Neural cell (in vitro differentiated cells): ENCODE results near the gene RALGPS1.

Experiments used
- EP300 ChIP-seq: fragments of 450-650 bp; conservative IDR thresholded peaks from 2 replicates; pipeline ENCODE4 v1.6.1; 2014; ENCODE audit warnings: antibody characterized with exemption, mild to moderate bottlenecking, moderate library complexity; ENCODE audit not compliant: poor library complexity, severe bottlenecking
- EZH2 ChIP-seq: fragments of 200-600, 300-800 bp; shearing (Covaris generic), sonication (generic); IDR thresholded peaks from 2 replicates; pipeline ENCODE4 v1.6.1; 2014; ENCODE audit warnings: antibody characterized with exemption, low read length, borderline replicate concordance, mild to moderate bottlenecking; ENCODE audit not compliant: insufficient read depth, poor library complexity, severe bottlenecking
- POLR2AphosphoS5 ChIP-seq: IDR thresholded peaks from 2 replicates; pipeline ENCODE4 v1.6.1; 2012
- SMC3 ChIP-seq: fragments of 450-650 bp; conservative IDR thresholded peaks from 2 replicates; pipeline ENCODE4 v1.6.1; 2014; ENCODE audit warnings: antibody characterized with exemption, mild to moderate bottlenecking, moderate library complexity; ENCODE audit not compliant: poor library complexity
- TAF1 ChIP-seq: IDR thresholded peaks from 2 replicates; pipeline ENCODE4 v1.6.1; 2012; ENCODE audit warnings: low read depth
- TF ChIP-seq, protein P1 (sequence below): fragments of 450-650 bp; IDR thresholded peaks from 2 replicates; pipeline ENCODE4 v1.5.1; 2014; ENCODE audit warnings: antibody characterized with exemption, mild to moderate bottlenecking, moderate library complexity; ENCODE audit not compliant: poor library complexity, severe bottlenecking

DNA sequence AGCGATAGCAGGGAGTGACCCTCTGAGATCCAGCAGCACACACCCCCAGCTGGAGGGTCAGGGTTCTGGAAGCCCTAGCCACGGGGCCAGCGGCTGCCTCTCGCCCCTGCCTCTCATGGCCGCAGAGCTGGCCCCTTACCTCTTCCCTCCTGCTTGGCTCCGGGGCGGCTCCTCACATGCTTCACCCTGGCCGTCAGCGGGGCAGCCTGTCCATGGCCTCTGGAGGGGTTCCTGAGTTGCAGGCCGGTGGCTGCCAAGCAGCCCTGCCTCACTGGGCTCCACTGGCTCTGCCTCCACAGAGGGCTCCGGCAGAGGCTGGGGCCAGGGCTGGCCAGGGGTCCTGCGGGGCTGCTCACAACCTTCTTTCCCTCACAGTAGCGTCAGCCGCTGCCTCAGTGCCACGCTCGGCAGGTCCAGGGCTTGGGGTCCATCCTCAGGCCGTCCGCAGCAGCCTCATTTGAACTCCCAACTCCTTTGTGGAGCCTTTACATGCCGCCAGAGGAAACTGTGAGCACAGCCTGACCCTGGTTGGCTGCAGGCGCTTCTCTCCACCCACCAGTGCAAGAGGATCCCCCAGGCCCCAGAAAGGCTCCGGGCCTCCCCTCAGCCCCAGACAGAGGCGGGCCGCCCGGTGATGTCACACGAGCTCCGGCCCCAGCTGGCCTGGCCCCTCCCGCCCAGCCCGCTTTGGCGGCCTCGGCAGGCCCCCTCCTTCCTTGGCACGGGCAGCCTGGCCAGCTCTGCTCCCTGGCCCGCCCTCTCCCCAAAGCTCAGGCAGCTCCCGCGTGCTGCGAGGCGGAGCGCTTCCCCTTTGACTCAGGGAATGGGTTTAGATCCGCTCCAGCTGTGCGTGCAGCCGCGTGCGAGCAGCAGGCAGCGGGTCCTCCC is 207.8 kb downstream of the RALGPS1 start, which contains the start of gene ANGPTL2:
- TF ChIP-seq POLR2AphosphoS5 (no peak), EP300 (no peak), EZH2 (no peak), SMC3 (no peak), TAF1 (no peak)
- TF ChIP-seq, protein P1, sequence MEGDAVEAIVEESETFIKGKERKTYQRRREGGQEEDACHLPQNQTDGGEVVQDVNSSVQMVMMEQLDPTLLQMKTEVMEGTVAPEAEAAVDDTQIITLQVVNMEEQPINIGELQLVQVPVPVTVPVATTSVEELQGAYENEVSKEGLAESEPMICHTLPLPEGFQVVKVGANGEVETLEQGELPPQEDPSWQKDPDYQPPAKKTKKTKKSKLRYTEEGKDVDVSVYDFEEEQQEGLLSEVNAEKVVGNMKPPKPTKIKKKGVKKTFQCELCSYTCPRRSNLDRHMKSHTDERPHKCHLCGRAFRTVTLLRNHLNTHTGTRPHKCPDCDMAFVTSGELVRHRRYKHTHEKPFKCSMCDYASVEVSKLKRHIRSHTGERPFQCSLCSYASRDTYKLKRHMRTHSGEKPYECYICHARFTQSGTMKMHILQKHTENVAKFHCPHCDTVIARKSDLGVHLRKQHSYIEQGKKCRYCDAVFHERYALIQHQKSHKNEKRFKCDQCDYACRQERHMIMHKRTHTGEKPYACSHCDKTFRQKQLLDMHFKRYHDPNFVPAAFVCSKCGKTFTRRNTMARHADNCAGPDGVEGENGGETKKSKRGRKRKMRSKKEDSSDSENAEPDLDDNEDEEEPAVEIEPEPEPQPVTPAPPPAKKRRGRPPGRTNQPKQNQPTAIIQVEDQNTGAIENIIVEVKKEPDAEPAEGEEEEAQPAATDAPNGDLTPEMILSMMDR, result no peak
